ENCODE measurements around the gene MINDY4B. TPM values are rescaled to one million over a fixed set of nuclear protein-coding genes. Genes with fewer than 3 reads are reported as not detected.

MINDY4B gene
- total and polyA plus RNA-seq, 2 of the 4 experiments (the other 2 are of a cell fraction) = not detected

DNA sequence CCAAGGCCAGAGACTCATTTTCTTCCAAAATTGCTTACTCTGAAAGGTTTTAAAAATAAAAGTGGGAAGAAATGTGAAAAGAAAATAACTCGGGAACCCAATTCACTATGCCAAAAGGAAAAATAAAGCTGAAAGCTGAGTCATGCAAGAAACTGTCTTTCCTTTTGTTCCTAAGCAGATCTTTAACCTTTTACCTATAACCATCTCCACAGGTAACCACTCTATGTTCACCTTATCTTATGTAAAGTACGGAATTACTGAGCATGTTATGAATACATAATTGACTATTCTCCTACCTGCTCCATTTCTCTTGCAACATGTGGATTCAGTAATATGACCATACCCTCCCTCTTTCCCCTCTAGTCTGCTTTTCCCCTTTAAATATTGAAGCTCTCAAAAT lies 62.0 kb downstream of the MINDY4B start:
- no peaks in the 10 kb centered on the region for H3K9me3 ChIP-seq (ENCODE audit: control insufficient read depth, insufficient read depth, low read length)
- ChIA-PET POLR2A (ENCODE audit: unreplicated experiment) (no interaction called here), CTCF (no interaction called here)
- no peak for ATAC-seq (ENCODE audit: low read depth)
- no peak overlapping the region for H3K27ac ChIP-seq (ENCODE audit: insufficient read depth, low read length)
- H3K23ac ChIP-seq (ENCODE audit: low read depth, low read length) = no peak overlapping the region
- no peak overlapping the region for H2BK20ac ChIP-seq (ENCODE audit: low read depth, low read length)
- DNase-seq = no peak
- TF ChIP-seq NFE2L2 (IDR thresholded peaks at IDR 0.05; ENCODE audit: low read depth, low read length) = no peak
- TF ChIP-seq MAZ (IDR thresholded peaks at IDR 0.05; ENCODE audit: borderline replicate concordance, low read depth, low read length) = no peak
- TF ChIP-seq RFX5 (IDR thresholded peaks at IDR 0.05; ENCODE audit: low read depth, low read length) = no peak
- TF ChIP-seq CEBPB (IDR thresholded peaks at IDR 0.05; ENCODE audit: low read depth, low read length) = no peak
- TF ChIP-seq POLR2A (IDR thresholded peaks at IDR 0.05; ENCODE audit: low read depth, low read length) = no peak
- TF ChIP-seq, protein P1, sequence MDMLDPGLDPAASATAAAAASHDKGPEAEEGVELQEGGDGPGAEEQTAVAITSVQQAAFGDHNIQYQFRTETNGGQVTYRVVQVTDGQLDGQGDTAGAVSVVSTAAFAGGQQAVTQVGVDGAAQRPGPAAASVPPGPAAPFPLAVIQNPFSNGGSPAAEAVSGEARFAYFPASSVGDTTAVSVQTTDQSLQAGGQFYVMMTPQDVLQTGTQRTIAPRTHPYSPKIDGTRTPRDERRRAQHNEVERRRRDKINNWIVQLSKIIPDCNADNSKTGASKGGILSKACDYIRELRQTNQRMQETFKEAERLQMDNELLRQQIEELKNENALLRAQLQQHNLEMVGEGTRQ (IDR thresholded peaks at IDR 0.05; ENCODE audit: low read depth, low read length) = no peak
- TF ChIP-seq FOS (IDR thresholded peaks at IDR 0.05; ENCODE audit: low read depth, low read length) = no peak
- TF ChIP-seq RCOR1 (IDR thresholded peaks at IDR 0.05; ENCODE audit: insufficient replicate concordance, low read length) = no peak
- no peak for TF ChIP-seq CHD1 (IDR thresholded peaks at IDR 0.05; ENCODE audit: low read depth, low read length)
- no peak for TF ChIP-seq SMC3 (IDR thresholded peaks at IDR 0.05; ENCODE audit: low read depth, low read length)
- no peak for TF ChIP-seq MXI1 (IDR thresholded peaks at IDR 0.05; ENCODE audit: borderline replicate concordance, low read depth, low read length)
- TF ChIP-seq, protein P2, sequence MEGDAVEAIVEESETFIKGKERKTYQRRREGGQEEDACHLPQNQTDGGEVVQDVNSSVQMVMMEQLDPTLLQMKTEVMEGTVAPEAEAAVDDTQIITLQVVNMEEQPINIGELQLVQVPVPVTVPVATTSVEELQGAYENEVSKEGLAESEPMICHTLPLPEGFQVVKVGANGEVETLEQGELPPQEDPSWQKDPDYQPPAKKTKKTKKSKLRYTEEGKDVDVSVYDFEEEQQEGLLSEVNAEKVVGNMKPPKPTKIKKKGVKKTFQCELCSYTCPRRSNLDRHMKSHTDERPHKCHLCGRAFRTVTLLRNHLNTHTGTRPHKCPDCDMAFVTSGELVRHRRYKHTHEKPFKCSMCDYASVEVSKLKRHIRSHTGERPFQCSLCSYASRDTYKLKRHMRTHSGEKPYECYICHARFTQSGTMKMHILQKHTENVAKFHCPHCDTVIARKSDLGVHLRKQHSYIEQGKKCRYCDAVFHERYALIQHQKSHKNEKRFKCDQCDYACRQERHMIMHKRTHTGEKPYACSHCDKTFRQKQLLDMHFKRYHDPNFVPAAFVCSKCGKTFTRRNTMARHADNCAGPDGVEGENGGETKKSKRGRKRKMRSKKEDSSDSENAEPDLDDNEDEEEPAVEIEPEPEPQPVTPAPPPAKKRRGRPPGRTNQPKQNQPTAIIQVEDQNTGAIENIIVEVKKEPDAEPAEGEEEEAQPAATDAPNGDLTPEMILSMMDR (conservative IDR thresholded peaks at IDR 0.05; ENCODE audit: low read depth, low read length) = no peak
- TF ChIP-seq RAD21 (IDR thresholded peaks at IDR 0.05; ENCODE audit: low read length) = no peak
- no peak for TF ChIP-seq MAFK (IDR thresholded peaks at IDR 0.05; ENCODE audit: low read depth, low read length)
- no peak overlapping the region for H3K4me3 ChIP-seq (ENCODE audit: insufficient read depth, low read depth, low read length)
- no peak overlapping the region for H3K4me2 ChIP-seq (ENCODE audit: low read depth, low read length)
- no peak overlapping the region for H3K18ac ChIP-seq (ENCODE audit: low read depth, low read length)
- no peaks in the 10 kb centered on the region for H3K9me1 ChIP-seq (ENCODE audit: insufficient read depth, low read length)
- no peaks in the 10 kb centered on the region for H3K4me1 ChIP-seq (ENCODE audit: control insufficient read depth, insufficient read depth, low read length)
- H3K14ac ChIP-seq (replicated peaks; ENCODE audit: low read depth, low read length) = no peak overlapping the region
- H2AK9ac ChIP-seq (replicated peaks; ENCODE audit: low read depth, low read length, poor library complexity) = no peak overlapping the region
- intact Hi-C loops (cut with micrococcal nuclease) = no loop called here
- H2AK5ac ChIP-seq (ENCODE audit: low read depth, low read length) = no peak overlapping the region
- H3K9ac ChIP-seq (ENCODE audit: low read depth, low read length) = no peak overlapping the region
- H4K5ac ChIP-seq (ENCODE audit: low read depth, low read length) = no peak overlapping the region
- H3K4ac ChIP-seq (ENCODE audit: low read depth, low read length) = no peak overlapping the region
- no TSS peak for BruUV-seq (replicated peaks)
- H2BK5ac ChIP-seq (ENCODE audit: low read depth, low read length, poor library complexity, severe bottlenecking) = no peak overlapping the region
- no peak overlapping the region for H4K8ac ChIP-seq (ENCODE audit: low read depth in 2 of 2, low read length in 2 of 2)
- H2BK15ac ChIP-seq (ENCODE audit: low read depth, low read length) = no peak overlapping the region
- no peaks in the 10 kb centered on the region for H3K79me1 ChIP-seq (ENCODE audit: low read depth in 1 of 2, low read length in 2 of 2)
- dilution Hi-C loops (cut with HindIII; ENCODE audit: low sequenced_read_pairs, unreplicated experiment) = no loop called here
- H3K36me3 ChIP-seq (ENCODE audit: control insufficient read depth, insufficient read depth, low read length) = no peaks in the 10 kb centered on the region
- H2BK120ac ChIP-seq (ENCODE audit: low read depth, low read length) = no peak overlapping the region
- no CpG with 5 or more reads among the region's 2 CpGs for WGBS, 2 experiments (ENCODE audit: extremely low coverage in 2 of 2, insufficient read length in 1 of 2)
- H2AFZ ChIP-seq (replicated peaks; ENCODE audit: low read length, poor library complexity) = no peak overlapping the region
- H4K91ac ChIP-seq (ENCODE audit: insufficient read depth, low read depth, low read length) = no peak overlapping the region
- H4K20me1 ChIP-seq (ENCODE audit: insufficient read depth, low read length) = no peaks in the 10 kb centered on the region
- in situ Hi-C loops (cut with MboI; ENCODE audit: low sequenced_read_pairs) = no loop called here
- no peak overlapping the region for H3K56ac ChIP-seq (ENCODE audit: extremely low read depth, insufficient read depth, low read length)
- peaks cover 7% of the 10 kb centered on the region for H3K27me3 ChIP-seq (ENCODE audit: control insufficient read depth, insufficient read depth, low read length)
